ENCODE measurements around the gene PXYLP1. TPM values are rescaled to one million over a fixed set of nuclear protein-coding genes. Genes with fewer than 3 reads are reported as not detected.

The PXYLP1 gene
- total and polyA plus RNA-seq, 2 of the 8 experiments (the other 6 are each of a cell fraction or from before 2014, with no cell fraction given), result 19.4 to 20.6 TPM

DNA sequence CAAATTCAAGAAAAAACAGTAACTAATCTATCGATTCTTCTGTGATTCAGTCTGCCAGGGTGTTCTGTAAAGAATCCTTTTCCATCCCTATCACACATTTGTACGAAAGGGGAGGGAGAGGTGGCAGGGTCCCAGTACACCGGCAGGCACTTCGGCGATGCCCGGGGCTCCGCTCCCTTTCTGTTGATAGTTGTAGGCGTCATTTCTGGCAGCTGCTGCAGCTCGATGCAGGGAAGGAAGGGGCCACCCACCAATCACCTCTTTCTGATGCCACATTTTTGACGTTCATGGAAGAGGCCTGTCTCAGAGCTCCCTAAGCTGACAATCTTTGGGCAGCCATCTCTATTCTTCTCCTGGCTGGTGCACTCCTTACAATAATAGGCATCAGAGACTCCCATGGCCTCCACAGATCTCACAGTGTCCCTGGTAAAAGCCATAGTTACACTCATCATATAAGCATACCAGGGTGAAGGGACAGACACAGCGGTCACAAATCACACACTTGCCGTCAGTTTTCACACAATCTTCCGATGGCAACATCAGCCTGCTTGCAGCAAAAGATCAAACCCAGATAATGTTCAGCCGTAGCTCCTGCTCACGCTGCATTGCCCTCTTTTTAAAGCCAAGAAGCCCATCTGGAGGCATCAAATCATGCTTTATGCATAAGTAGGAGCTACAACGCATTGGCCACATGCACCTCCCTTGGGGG, 75.9 kb downstream of the PXYLP1 start (continued):
- TF ChIP-seq, protein P1, sequence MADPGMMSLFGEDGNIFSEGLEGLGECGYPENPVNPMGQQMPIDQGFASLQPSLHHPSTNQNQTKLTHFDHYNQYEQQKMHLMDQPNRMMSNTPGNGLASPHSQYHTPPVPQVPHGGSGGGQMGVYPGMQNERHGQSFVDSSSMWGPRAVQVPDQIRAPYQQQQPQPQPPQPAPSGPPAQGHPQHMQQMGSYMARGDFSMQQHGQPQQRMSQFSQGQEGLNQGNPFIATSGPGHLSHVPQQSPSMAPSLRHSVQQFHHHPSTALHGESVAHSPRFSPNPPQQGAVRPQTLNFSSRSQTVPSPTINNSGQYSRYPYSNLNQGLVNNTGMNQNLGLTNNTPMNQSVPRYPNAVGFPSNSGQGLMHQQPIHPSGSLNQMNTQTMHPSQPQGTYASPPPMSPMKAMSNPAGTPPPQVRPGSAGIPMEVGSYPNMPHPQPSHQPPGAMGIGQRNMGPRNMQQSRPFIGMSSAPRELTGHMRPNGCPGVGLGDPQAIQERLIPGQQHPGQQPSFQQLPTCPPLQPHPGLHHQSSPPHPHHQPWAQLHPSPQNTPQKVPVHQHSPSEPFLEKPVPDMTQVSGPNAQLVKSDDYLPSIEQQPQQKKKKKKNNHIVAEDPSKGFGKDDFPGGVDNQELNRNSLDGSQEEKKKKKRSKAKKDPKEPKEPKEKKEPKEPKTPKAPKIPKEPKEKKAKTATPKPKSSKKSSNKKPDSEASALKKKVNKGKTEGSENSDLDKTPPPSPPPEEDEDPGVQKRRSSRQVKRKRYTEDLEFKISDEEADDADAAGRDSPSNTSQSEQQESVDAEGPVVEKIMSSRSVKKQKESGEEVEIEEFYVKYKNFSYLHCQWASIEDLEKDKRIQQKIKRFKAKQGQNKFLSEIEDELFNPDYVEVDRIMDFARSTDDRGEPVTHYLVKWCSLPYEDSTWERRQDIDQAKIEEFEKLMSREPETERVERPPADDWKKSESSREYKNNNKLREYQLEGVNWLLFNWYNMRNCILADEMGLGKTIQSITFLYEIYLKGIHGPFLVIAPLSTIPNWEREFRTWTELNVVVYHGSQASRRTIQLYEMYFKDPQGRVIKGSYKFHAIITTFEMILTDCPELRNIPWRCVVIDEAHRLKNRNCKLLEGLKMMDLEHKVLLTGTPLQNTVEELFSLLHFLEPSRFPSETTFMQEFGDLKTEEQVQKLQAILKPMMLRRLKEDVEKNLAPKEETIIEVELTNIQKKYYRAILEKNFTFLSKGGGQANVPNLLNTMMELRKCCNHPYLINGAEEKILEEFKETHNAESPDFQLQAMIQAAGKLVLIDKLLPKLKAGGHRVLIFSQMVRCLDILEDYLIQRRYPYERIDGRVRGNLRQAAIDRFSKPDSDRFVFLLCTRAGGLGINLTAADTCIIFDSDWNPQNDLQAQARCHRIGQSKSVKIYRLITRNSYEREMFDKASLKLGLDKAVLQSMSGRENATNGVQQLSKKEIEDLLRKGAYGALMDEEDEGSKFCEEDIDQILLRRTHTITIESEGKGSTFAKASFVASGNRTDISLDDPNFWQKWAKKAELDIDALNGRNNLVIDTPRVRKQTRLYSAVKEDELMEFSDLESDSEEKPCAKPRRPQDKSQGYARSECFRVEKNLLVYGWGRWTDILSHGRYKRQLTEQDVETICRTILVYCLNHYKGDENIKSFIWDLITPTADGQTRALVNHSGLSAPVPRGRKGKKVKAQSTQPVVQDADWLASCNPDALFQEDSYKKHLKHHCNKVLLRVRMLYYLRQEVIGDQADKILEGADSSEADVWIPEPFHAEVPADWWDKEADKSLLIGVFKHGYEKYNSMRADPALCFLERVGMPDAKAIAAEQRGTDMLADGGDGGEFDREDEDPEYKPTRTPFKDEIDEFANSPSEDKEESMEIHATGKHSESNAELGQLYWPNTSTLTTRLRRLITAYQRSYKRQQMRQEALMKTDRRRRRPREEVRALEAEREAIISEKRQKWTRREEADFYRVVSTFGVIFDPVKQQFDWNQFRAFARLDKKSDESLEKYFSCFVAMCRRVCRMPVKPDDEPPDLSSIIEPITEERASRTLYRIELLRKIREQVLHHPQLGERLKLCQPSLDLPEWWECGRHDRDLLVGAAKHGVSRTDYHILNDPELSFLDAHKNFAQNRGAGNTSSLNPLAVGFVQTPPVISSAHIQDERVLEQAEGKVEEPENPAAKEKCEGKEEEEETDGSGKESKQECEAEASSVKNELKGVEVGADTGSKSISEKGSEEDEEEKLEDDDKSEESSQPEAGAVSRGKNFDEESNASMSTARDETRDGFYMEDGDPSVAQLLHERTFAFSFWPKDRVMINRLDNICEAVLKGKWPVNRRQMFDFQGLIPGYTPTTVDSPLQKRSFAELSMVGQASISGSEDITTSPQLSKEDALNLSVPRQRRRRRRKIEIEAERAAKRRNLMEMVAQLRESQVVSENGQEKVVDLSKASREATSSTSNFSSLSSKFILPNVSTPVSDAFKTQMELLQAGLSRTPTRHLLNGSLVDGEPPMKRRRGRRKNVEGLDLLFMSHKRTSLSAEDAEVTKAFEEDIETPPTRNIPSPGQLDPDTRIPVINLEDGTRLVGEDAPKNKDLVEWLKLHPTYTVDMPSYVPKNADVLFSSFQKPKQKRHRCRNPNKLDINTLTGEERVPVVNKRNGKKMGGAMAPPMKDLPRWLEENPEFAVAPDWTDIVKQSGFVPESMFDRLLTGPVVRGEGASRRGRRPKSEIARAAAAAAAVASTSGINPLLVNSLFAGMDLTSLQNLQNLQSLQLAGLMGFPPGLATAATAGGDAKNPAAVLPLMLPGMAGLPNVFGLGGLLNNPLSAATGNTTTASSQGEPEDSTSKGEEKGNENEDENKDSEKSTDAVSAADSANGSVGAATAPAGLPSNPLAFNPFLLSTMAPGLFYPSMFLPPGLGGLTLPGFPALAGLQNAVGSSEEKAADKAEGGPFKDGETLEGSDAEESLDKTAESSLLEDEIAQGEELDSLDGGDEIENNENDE (IDR thresholded peaks at IDR 0.05; ENCODE audit: insufficient replicate concordance, low read length), result no peak
- no peak for TF ChIP-seq KDM5A (IDR thresholded peaks at IDR 0.05; ENCODE audit: low read length)
- TF ChIP-seq ZNF274 (IDR thresholded peaks at IDR 0.05; ENCODE audit: borderline replicate concordance, extremely low read depth, low read length), result no peak
- TF ChIP-seq FOSL1 (IDR thresholded peaks at IDR 0.05; ENCODE audit: insufficient read depth, low read depth, low read length), result no peak
- no peak for TF ChIP-seq CTBP2 (IDR thresholded peaks at IDR 0.05; ENCODE audit: borderline replicate concordance, insufficient read depth, insufficient read length, low read length)
